Activated CD8-positive, alpha-beta T cell treated with anti-CD3 and anti-CD28 coated beads, Interleukin-2, amount 10 ng/mL, durations not matched to agents 7 days and 5 days (primary cell): ENCODE data around the gene P4HA2. TPM values are rescaled to one million over a fixed set of nuclear protein-coding genes. Genes with fewer than 3 reads are reported as not detected.

Experiments
- ATAC-seq: fragments of 150-1000 bp; cut with Tn5 transposase; one replicate; pipeline ENCODE4 v1.10.0; 2021; ENCODE audit warnings: moderate library complexity
- CTCF ChIA-PET: fragments of 350-600 bp; sonication (Branson Sonifier 250); formaldehyde crosslinking; loops from one replicate; lab custom pipeline; 2021; ENCODE audit warnings: antibody characterized with exemption; lab: Charles Lee
- POLR2A ChIA-PET: fragments of 350-600 bp; sonication (Branson Sonifier 250); formaldehyde crosslinking; loops from one replicate; lab custom pipeline; 2021; ENCODE audit warnings: antibody characterized with exemption; lab: Charles Lee
- DNase-seq: peaks from one replicate; pipeline ENCODE4 v3.0.0-alpha.2; 2020
- H3K27ac Mint-ChIP-seq: one replicate; pipeline ENCODE4 v1.8.0; 2021; ENCODE audit warnings: mild to moderate bottlenecking, mixed read lengths
- H3K27me3 Mint-ChIP-seq: one replicate; pipeline ENCODE4 v1.8.0; 2021; ENCODE audit warnings: low read depth, mixed read lengths
- H3K36me3 Mint-ChIP-seq: one replicate; pipeline ENCODE4 v1.8.0; 2021; ENCODE audit warnings: low read depth, mixed read lengths
- H3K4me1 Mint-ChIP-seq: one replicate; pipeline ENCODE4 v1.8.0; 2021; ENCODE audit warnings: low read depth, mixed read lengths
- H3K4me3 Mint-ChIP-seq: one replicate; pipeline ENCODE4 v1.8.0; 2021; ENCODE audit warnings: mild to moderate bottlenecking, mixed read lengths
- H3K9me3 Mint-ChIP-seq: one replicate; pipeline ENCODE4 v1.8.0; 2022; ENCODE audit warnings: mixed read lengths; ENCODE audit not compliant: insufficient read depth
- total RNA-seq, 2 experiments: library from RNA; stranded (reverse); gene quantifications; one replicate each; pipeline ENCODE4 v1.2.3, GENCODE V29; 2021

Gene P4HA2
- total RNA-seq, 2 experiments from 2014 or later = 11.4 to 13.5 TPM

DNA sequence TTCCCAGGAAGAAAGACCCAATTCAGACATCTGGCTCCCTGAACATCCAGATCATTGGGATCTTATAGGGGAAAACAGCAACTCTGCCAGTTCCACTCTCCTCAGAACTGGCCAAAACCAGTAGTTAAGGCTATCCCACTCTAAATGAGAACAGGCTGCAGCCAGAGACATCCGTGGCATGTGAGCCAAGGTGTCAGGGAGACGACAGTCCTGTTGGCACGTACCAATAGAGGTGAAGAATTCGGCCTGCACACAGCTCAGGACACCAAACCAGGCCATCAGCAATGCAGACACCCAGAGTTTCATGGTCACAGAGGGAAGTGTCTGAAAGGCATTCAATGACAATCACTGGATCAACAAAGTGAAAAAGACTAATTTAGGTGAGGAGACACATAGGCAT is 9.3 kb downstream of the P4HA2 start:
- Mint-ChIP-seq H3K27ac (no peak overlapping the region), H3K4me3 (no peak overlapping the region), H3K36me3 (peaks cover 7% of the 10 kb centered on the region), H3K27me3 (peaks cover 2% of the 10 kb centered on the region), H3K9me3 (no peaks in the 10 kb centered on the region), H3K4me1 (no peaks in the 10 kb centered on the region)
- no peak for ATAC-seq
- ChIA-PET CTCF (interaction anchor here (0.6 to 1.4 kb wide), 2 partner anchors 20 to 115 kb away, joined by 3 to 7 read pairs; no protein-coding TSS in a partner anchor), POLR2A (no interaction called here)
- DNase-seq = no peak

DNA sequence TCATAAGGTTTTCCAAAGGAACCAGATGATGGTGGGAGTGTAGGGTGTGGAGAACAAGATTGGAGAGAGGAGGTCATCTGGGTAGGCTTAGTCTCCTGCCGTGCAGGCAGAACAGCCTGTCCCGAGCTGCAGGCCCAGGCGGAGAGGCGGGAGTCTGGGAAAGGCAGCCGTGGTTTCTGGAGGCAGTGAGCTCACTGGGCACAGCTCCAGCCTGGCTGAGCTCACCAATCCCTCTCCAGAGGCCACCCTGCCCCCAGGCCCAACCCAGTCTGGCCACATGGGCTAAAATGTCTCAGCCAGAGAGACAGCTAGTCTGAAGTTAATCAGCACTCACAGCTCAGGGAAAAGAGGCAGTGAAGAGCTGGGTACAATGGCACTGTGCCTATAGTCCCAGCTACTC is 12.3 kb downstream of the P4HA2 start:
- Mint-ChIP-seq H3K9me3 (no peaks in the 10 kb centered on the region), H3K4me1 (no peaks in the 10 kb centered on the region), H3K27me3 (peaks cover 2% of the 10 kb centered on the region), H3K36me3 (peaks cover 7% of the 10 kb centered on the region), H3K27ac (no peak overlapping the region), H3K4me3 (no peak overlapping the region)
- ChIA-PET POLR2A (no interaction called here), CTCF (interaction anchor here (1.1 to 2.4 kb wide), 4 partner anchors 21 to 35 kb away, joined by 3 to 5 read pairs (median 4); no protein-coding TSS in a partner anchor)
- DNase-seq (no peak), ATAC-seq (no peak)

DNA sequence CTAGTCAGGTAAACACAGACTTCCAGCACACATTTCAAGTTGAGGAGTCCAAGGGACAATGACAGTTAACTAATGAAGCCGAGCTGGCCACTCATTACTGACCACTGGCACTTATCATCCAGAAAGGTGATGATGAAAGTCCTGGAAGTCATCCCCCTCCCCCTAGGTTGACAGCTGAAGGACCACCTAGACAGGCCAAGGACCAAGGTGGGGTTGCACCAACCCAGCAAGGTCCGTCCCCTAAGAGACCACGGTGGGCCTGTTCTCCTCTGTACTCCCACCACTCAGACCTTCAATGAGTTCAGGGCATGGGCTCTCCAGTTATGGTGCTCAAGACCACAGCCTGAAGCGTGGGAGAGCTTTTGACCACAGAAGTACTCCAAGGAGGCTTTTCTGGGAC is 13.2 kb downstream of the P4HA2 start:
- Mint-ChIP-seq H3K27ac (no peak overlapping the region), H3K36me3 (peaks cover 7% of the 10 kb centered on the region), H3K4me3 (no peak overlapping the region), H3K9me3 (no peaks in the 10 kb centered on the region), H3K4me1 (no peaks in the 10 kb centered on the region), H3K27me3 (peaks cover under 1% of the 10 kb centered on the region)
- ATAC-seq = no peak
- ChIA-PET CTCF (interaction anchor here (1.4 to 2.4 kb wide), 2 partner anchors 20 to 34 kb away, joined by 3 to 5 read pairs; no protein-coding TSS in a partner anchor), POLR2A (no interaction called here)
- DNase-seq = no peak

DNA sequence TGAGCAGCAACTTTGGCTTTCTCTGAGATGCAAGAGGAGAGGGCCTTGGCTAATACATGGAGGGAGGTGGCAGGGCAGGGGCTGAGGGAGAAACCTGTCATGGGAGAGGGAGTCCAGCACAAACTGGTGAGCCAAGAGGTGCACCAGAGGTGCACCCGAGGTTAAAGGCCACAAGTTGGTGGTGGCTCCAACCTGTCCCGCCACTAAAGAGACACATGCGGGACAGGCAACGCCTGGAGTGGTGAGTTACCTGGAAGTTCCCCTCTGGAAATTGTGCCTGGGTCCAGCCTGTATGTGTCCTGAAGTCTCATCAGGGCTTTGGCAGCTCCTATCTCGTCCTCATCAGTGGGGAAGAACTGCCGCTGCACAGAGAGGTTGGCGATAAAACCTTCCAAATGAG is 14.0 kb downstream of the P4HA2 start:
- Mint-ChIP-seq H3K36me3 (peaks cover 10% of the 10 kb centered on the region), H3K27me3 (no peaks in the 10 kb centered on the region), H3K4me1 (peaks cover 7% of the 10 kb centered on the region), H3K4me3 (no peak overlapping the region), H3K9me3 (no peaks in the 10 kb centered on the region), H3K27ac (no peak overlapping the region)
- ATAC-seq (no peak), DNase-seq (no peak)
- POLR2A ChIA-PET = no interaction called here
- CTCF ChIA-PET = no interaction called here

DNA sequence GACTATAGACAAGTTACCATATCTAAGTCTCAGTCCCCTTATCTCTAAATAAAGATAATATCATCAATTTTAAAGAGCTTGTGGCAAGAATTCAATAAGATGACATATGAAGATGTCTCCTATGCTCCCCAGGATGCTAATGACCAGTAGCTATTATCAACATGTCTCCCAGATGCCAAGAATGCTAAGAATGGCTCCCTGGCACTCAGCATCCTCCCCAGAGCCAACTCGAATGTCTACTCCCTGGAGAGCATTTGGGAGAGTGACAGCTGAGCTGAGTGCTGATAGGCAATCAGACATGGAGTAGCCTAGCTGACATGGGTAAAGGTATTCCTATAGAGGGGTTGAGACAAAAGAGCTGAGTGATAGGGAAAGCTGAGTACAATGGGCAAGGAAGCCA is 15.9 kb downstream of the P4HA2 start:
- H3K9me3 Mint-ChIP-seq = no peaks in the 10 kb centered on the region
- ChIA-PET CTCF (interaction anchor here (0.7 to 1.9 kb wide), 3 partner anchors 21 to 27 kb away, joined by 3 to 8 read pairs (median 6); no protein-coding TSS in a partner anchor), POLR2A (no interaction called here)
- ATAC-seq = no peak
- no peak for DNase-seq
- no peaks in the 10 kb centered on the region for H3K27me3 Mint-ChIP-seq
- no peak overlapping the region for H3K27ac Mint-ChIP-seq
- H3K36me3 Mint-ChIP-seq = peaks cover 10% of the 10 kb centered on the region
- H3K4me1 Mint-ChIP-seq = peaks cover 7% of the 10 kb centered on the region
- no peak overlapping the region for H3K4me3 Mint-ChIP-seq

DNA sequence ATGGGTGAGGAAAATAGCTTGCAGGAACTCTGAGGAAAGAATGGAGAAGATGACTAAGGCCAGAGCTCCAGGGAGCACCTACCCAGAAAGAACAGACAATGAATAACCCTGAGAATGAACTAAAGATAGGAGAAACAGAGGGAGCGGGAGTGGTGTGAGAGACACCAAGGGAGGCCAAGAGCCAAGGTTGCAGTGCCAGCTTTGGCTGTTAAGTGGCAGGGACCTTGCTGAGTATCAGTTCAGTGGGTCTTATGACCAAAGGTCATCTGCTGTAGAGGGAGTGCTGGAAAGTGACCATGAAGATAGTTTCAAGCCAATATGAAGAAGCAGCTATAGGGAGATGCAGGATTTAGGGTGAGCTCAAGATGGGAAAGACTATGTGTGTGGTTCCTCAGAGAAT is 16.7 kb downstream of the P4HA2 start:
- H3K4me1 Mint-ChIP-seq = peaks cover 7% of the 10 kb centered on the region
- H3K36me3 Mint-ChIP-seq = peaks cover 8% of the 10 kb centered on the region
- H3K27me3 Mint-ChIP-seq = no peaks in the 10 kb centered on the region
- CTCF ChIA-PET = interaction anchor here (0.7 to 1.9 kb wide), 3 partner anchors 21 to 148 kb away, joined by 3 to 8 read pairs (median 4); no protein-coding TSS in a partner anchor
- DNase-seq (no peak), ATAC-seq (no peak)
- H3K4me3 Mint-ChIP-seq = no peak overlapping the region
- H3K9me3 Mint-ChIP-seq = no peaks in the 10 kb centered on the region
- POLR2A ChIA-PET = no interaction called here
- H3K27ac Mint-ChIP-seq = no peak overlapping the region

DNA sequence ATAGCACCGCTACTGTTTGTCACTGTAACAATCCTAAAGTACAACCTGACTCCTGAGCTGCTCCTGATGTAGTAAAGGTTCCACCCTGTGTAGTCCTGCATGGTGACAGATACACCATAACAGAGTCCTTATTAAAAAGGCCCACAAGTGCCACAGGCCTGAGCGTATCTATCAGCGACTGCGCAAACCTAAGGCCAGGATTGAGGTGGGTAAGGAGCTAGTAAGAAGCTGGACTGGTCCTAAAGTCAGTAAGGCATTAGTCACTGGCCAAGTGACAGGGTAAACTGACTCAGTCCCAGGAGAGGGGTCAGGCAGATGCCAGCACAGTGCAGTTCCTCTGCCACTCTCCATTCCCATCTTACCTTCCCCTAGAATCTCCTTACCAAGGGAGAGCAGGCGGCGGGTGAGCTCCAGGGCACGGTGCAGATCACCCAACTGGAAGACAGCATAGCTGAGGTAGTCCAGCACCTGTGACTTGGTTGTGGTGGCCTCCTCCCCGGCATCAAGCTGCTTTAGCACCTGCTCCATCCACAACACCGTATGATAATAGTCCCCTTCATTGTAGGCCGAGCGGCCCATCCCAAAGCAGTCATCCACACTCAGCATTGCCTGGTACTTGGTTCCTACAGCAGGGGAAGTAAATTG is 17.6 kb downstream of the P4HA2 start:
- ATAC-seq (no peak), DNase-seq (no peak)
- peaks cover 8% of the 10 kb centered on the region for H3K36me3 Mint-ChIP-seq
- H3K4me1 Mint-ChIP-seq = peaks cover 7% of the 10 kb centered on the region
- H3K27ac Mint-ChIP-seq = no peak overlapping the region
- ChIA-PET CTCF (interaction anchor here (1.1 to 1.9 kb wide), 2 partner anchors 20 to 28 kb away, joined by 5 to 8 read pairs; no protein-coding TSS in a partner anchor), POLR2A (no interaction called here)
- no peaks in the 10 kb centered on the region for H3K27me3 Mint-ChIP-seq
- H3K4me3 Mint-ChIP-seq = no peak overlapping the region
- no peaks in the 10 kb centered on the region for H3K9me3 Mint-ChIP-seq

DNA sequence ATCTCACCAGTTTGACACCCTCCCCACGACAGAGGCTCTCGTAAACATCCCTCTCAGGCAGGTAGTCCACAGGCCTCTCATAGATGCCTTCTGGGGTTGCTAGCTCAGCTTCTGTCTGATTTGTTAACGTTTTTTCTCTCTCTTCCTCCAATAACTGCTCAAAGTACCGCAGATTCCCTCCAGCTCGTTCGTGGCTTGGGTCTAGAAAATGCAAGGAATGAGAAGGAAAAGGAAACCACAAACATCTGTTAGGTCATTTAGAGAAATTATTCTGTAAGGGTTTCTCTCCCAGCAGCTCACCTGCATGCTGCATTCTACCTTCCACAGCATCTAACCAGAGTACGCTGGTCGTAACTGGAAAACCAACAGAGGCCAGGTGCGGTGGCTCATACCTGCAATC is 18.5 kb downstream of the P4HA2 start:
- peaks cover 8% of the 10 kb centered on the region for H3K36me3 Mint-ChIP-seq
- ATAC-seq (no peak), DNase-seq (no peak)
- H3K4me3 Mint-ChIP-seq = no peak overlapping the region
- H3K4me1 Mint-ChIP-seq = peaks cover 7% of the 10 kb centered on the region
- H3K27me3 Mint-ChIP-seq = no peaks in the 10 kb centered on the region
- ChIA-PET POLR2A (no interaction called here), CTCF (interaction anchor here (0.9 to 1.7 kb wide), 2 partner anchors 27 to 29 kb away, joined by 3 to 6 read pairs; no protein-coding TSS in a partner anchor)
- H3K9me3 Mint-ChIP-seq = no peaks in the 10 kb centered on the region
- no peak overlapping the region for H3K27ac Mint-ChIP-seq

DNA sequence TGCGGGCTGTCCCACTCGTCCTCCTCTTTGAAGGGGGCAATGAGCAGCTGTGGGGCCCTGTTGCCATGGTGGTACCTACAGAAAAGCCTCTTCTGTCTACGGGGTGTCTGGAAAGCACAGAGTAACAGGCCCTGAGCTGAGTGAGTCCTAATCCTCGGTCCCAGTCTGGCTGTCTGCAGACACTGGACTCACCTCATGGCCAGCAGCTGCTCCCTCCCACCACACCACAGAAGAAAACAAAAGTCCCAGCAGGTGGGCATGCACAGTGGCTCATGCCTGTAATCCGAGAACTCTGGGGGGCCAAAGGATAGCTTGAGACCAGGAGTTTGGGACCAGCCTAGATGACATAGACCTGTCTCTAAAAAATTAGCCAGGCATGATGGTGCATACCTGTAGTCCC is 19.9 kb downstream of the P4HA2 start:
- CTCF ChIA-PET = interaction anchor here (1.7 kb wide), 1 partner anchor 30 kb away, joined by 6 read pairs; no protein-coding TSS in a partner anchor
- H3K27me3 Mint-ChIP-seq = no peaks in the 10 kb centered on the region

DNA sequence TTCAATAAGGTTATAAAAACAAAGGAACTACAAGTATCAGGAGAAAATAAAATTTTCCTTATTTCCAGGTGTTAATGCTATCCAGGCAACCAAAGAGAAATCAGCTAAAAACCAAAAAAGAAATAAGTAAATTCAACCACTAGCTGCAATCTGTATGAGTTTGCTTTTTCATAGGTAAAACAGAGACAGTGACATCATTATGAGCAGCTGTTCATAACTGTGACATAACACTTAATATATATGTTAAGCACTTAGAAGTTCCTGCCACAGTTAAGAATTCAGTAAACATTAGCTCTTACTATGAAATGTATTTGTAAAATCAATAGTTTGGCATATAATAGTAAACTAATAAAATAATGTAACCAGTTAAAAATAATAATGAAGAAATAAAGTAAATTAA is 20.9 kb downstream of the P4HA2 start:
- CTCF ChIA-PET = interaction anchor here (0.6 to 2.0 kb wide), 2 partner anchors 31 to 88 kb away, joined by 3 to 7 read pairs; no protein-coding TSS in a partner anchor
- Mint-ChIP-seq H3K36me3 (peaks cover 8% of the 10 kb centered on the region), H3K4me1 (peaks cover 7% of the 10 kb centered on the region), H3K4me3 (no peak overlapping the region), H3K27me3 (no peaks in the 10 kb centered on the region), H3K9me3 (no peaks in the 10 kb centered on the region), H3K27ac (no peak overlapping the region)
- no peak for ATAC-seq
- POLR2A ChIA-PET = no interaction called here
- DNase-seq = no peak

More for the DNA sequence above, 19.9 kb downstream of the P4HA2 start:
- Mint-ChIP-seq H3K9me3 (no peaks in the 10 kb centered on the region), H3K4me1 (peaks cover 7% of the 10 kb centered on the region), H3K36me3 (peaks cover 8% of the 10 kb centered on the region), H3K27ac (no peak overlapping the region), H3K4me3 (no peak overlapping the region)
- ATAC-seq (no peak), DNase-seq (no peak)
- POLR2A ChIA-PET = no interaction called here

DNA sequence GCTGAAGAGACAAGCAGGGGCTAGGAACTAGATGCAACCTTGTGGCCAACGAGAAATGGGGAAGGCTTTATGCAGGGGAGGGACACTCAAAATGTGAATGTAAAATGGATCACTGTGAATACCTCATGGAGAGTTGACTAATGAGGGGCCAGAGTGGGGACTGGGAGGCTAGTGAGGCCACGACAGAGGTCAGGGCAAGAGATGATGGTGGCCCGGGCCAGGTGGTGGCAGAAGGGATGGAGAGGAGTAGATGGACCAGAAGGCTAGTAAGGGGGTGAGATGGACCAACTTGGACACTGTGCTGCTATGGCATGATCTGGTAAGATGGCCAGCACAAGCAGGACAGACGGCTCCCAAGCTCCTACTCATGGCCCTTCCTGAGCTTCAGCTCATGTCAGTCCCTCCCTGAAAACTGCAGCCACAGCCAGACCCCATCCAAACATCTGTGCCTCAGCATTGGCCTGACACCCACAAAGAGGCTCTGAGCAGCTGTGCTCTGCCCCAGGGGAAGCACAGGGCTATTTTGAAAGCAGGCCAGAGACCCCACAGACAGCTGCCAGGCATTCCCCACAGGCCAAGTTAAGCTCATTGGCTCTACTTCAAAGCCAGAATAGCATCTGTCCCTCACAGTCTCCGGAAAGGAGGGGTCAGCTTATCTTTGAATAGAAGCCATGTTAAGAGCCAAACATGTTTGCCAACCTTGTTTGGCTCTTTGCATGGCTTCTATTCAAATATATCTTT is 22.1 kb downstream of the P4HA2 start:
- ATAC-seq (no peak), DNase-seq (no peak)
- POLR2A ChIA-PET = no interaction called here
- H3K9me3 Mint-ChIP-seq = no peaks in the 10 kb centered on the region
- H3K27ac Mint-ChIP-seq = no peak overlapping the region
- H3K36me3 Mint-ChIP-seq = peaks cover 8% of the 10 kb centered on the region
- CTCF ChIA-PET = interaction anchor here (0.8 to 2.0 kb wide), 2 partner anchors 16 to 32 kb away, joined by 3 to 7 read pairs; no protein-coding TSS in a partner anchor
- no peaks in the 10 kb centered on the region for H3K27me3 Mint-ChIP-seq
- peaks cover 7% of the 10 kb centered on the region for H3K4me1 Mint-ChIP-seq
- no peak overlapping the region for H3K4me3 Mint-ChIP-seq
